Endothelial cell of umbilical vein (primary cell): ENCODE data around the gene GABARAP.

Source experiments
- CTCF ChIP-seq, 2 donors: IDR thresholded peaks; 1 replicate in 1 of 2; 2 replicates in 1 of 2; pipeline ENCODE4 v1.5.1; 2011; ENCODE audit warnings: low read length in 2 of 2, mild to moderate bottlenecking in 2 of 2, moderate library complexity in 2 of 2, control low read depth in 1 of 2, inconsistent platforms in 1 of 2, low read depth in 1 of 2; ENCODE audit not compliant: insufficient read depth in 1 of 2; ENCODE audit errors: extremely low read depth in 1 of 2
- EZH2 ChIP-seq: IDR thresholded peaks from 2 replicates; pipeline ENCODE4 v1.6.1; 2012; ENCODE audit warnings: borderline replicate concordance, low read depth, mild to moderate bottlenecking, moderate library complexity, low read length, inconsistent platforms; ENCODE audit not compliant: severe bottlenecking
- MAX ChIP-seq: IDR thresholded peaks from 2 replicates; pipeline ENCODE4 v1.6.1; 2011; ENCODE audit not compliant: insufficient read depth, insufficient read length
- POLR2A ChIP-seq: IDR thresholded peaks from 2 replicates; pipeline ENCODE4 v1.6.1; 2012; ENCODE audit warnings: low read depth, mild to moderate bottlenecking, control low read depth, low read length

GRCh38 chr17:7258731-7259554 lies 16.7 kb upstream of the GABARAP start:
- no peak for TF ChIP-seq CTCF (IDR thresholded peaks at IDR 0.05; ENCODE audit: extremely low read depth in 1 of 2, insufficient read depth in 1 of 2, low read depth in 1 of 2, low read length in 2 of 2)
- TF ChIP-seq POLR2A: no peak
- TF ChIP-seq EZH2: no peak
- no peak for TF ChIP-seq MAX
